Liver (tissue), 9 donors: ENCODE measurements around the gene BIRC6. TPM values are rescaled to one million over a fixed set of nuclear protein-coding genes. Genes with fewer than 3 reads are reported as not detected.

Experiments
- DNase-seq: peaks from one replicate; pipeline ENCODE4 v3.0.0-alpha.2; 2017; ENCODE audit warnings: low spot score
- H3K27ac ChIP-seq, 2 donors: one replicate each; pipeline ENCODE4 v1.7.0; 2013; ENCODE audit warnings: inconsistent platforms in 2 of 2, low read length in 2 of 2, control low read depth in 1 of 2, low read depth in 1 of 2, mild to moderate bottlenecking in 1 of 2
- H3K27me3 ChIP-seq, 4 donors: one replicate each; pipeline versions ENCODE4 v1.6.1 to v1.7.0; 2013; ENCODE audit warnings: low read length in 3 of 4, inconsistent platforms in 1 of 4, mild to moderate bottlenecking in 1 of 4, moderate library complexity in 1 of 4; ENCODE audit not compliant: control insufficient read depth in 4 of 4, insufficient read depth in 4 of 4
- H3K36me3 ChIP-seq, 4 donors: one replicate each; pipeline versions ENCODE4 v1.6.1 to v1.7.0; 2013; ENCODE audit warnings: low read length in 3 of 4, mild to moderate bottlenecking in 3 of 4, low read depth in 1 of 4, moderate library complexity in 1 of 4; ENCODE audit not compliant: control insufficient read depth in 4 of 4, insufficient read depth in 3 of 4
- H3K4me1 ChIP-seq, 4 donors: one replicate each; pipeline versions ENCODE4 v1.6.1 to v1.7.0; 2013; ENCODE audit warnings: low read length in 3 of 4, mild to moderate bottlenecking in 3 of 4, moderate library complexity in 1 of 4; ENCODE audit not compliant: control insufficient read depth in 4 of 4, insufficient read depth in 4 of 4
- H3K4me3 ChIP-seq, 3 donors: one replicate each; pipeline versions ENCODE4 v1.6.1 to v1.7.0; 2013; ENCODE audit warnings: low read length in 3 of 3, control low read depth in 1 of 3, low read depth in 1 of 3, mild to moderate bottlenecking in 1 of 3
- H3K9ac ChIP-seq, 2 donors: one replicate each; pipeline ENCODE4 v1.7.0; 2013; ENCODE audit warnings: low read length in 2 of 2, mild to moderate bottlenecking in 2 of 2, moderate library complexity in 2 of 2, control low read depth in 1 of 2, low read depth in 1 of 2
- H3K9me3 ChIP-seq, 4 donors: one replicate each; pipeline versions ENCODE4 v1.6.1 to v1.7.0; 2013; ENCODE audit warnings: low read length in 3 of 4; ENCODE audit not compliant: control insufficient read depth in 4 of 4
- ATF3 ChIP-seq: IDR thresholded peaks from 2 replicates; pipeline ENCODE4 v1.6.1; 2016; ENCODE audit warnings: antibody characterized with exemption
- CTCF ChIP-seq: fragments of 150-350 bp; IDR thresholded peaks from 2 replicates; pipeline ENCODE4 v1.5.1; 2017; ENCODE audit warnings: improper control_type of control experiment, low read depth, low read length; ENCODE audit not compliant: missing input control
- EGR1 ChIP-seq, 2 donors: IDR thresholded peaks; 2 replicates each; pipeline ENCODE4 v1.6.1; 2016 to 2018; ENCODE audit warnings: antibody characterized with exemption in 2 of 2, low read depth in 2 of 2
- FOXA1 ChIP-seq: IDR thresholded peaks from 2 replicates; pipeline ENCODE4 v1.6.1; 2016; ENCODE audit warnings: antibody characterized with exemption
- GABPA ChIP-seq, 2 donors: IDR thresholded peaks in 1 of 2; conservative IDR thresholded peaks in 1 of 2; 2 replicates each; pipeline ENCODE4 v1.6.1; 2016; ENCODE audit warnings: antibody characterized with exemption in 2 of 2, mild to moderate bottlenecking in 1 of 2, moderate library complexity in 1 of 2
- HNF4A ChIP-seq, 2 donors: conservative IDR thresholded peaks; 2 replicates each; pipeline ENCODE4 v1.6.1; 2016; ENCODE audit warnings: antibody characterized with exemption in 2 of 2, mild to moderate bottlenecking in 2 of 2
- JUND ChIP-seq, 2 donors: IDR thresholded peaks; 2 replicates each; pipeline ENCODE4 v1.6.1; 2016; ENCODE audit warnings: antibody characterized with exemption in 2 of 2
- MAX ChIP-seq: IDR thresholded peaks from 2 replicates; pipeline ENCODE4 v1.6.1; 2016; ENCODE audit warnings: antibody characterized with exemption
- RXRA ChIP-seq, 2 donors: IDR thresholded peaks; 2 replicates each; pipeline ENCODE4 v1.6.1; 2017 to 2018; ENCODE audit warnings: antibody characterized with exemption in 2 of 2, mild to moderate bottlenecking in 1 of 2
- SP1 ChIP-seq: IDR thresholded peaks from 2 replicates; pipeline ENCODE4 v1.6.1; 2018; ENCODE audit warnings: antibody characterized with exemption, mild to moderate bottlenecking
- TAF1 ChIP-seq: conservative IDR thresholded peaks from 2 replicates; pipeline ENCODE4 v1.6.1; 2016; ENCODE audit warnings: antibody characterized with exemption, mild to moderate bottlenecking
- YY1 ChIP-seq: IDR thresholded peaks from 2 replicates; pipeline ENCODE4 v1.6.1; 2016; ENCODE audit warnings: antibody characterized with exemption, mild to moderate bottlenecking
- ZBTB33 ChIP-seq: IDR thresholded peaks from 2 replicates; pipeline ENCODE4 v1.6.1; 2016; ENCODE audit warnings: antibody characterized with exemption
- WGBS: extraction: QIAGEN DNeasy Blood & Tissue Kit; methylation state at CpG from one replicate; pipeline ENCODE4 v1.1.7; 2013; 5-methylcytosine and 5-hydroxymethylcytosine counted together
- polyA plus RNA-seq, 2 donors: library from polyadenylated mRNA; stranded (reverse) in 1 of 2; unstranded in 1 of 2; fragments of 200-250 nt in 1 of 2; fragments of >200 nt in 1 of 2; fragmentation: Nextera tagmentation in 1 of 2; extraction: Ambion mirVana in 1 of 2; gene quantifications; one replicate each; pipeline versions ENCODE4 v1.2.1 to v1.2.3, GENCODE V29; 2013 to 2015
- total RNA-seq, 2 donors: library from RNA; depleted of rRNA; stranded (reverse); fragments of >200 nt; gene quantifications; one replicate each; pipeline ENCODE4 v1.2.3, GENCODE V29; 2014
- TF ChIP-seq, protein P1 (sequence below): IDR thresholded peaks from 2 replicates; pipeline ENCODE4 v1.6.1; 2016; ENCODE audit warnings: antibody characterized with exemption, mild to moderate bottlenecking
- donor health status: healthy.
- donor health status: healthy.
- donor health status: healthy.
- donor health status: healthy.
- donor health status: healthy.

BIRC6 gene
- total and polyA plus RNA-seq, 4 donors, result 11.1 to 171 (median 45.2) TPM

- Histone ChIP-seq H3K27ac (no peak overlapping the region), H3K4me3 (no peak overlapping the region), H3K4me1 (peaks cover 0 to 3% (median 1%) of the 10 kb centered on the region in 4 donors), H3K9ac (no peak overlapping the region), H3K27me3 (no peaks in the 10 kb centered on the region), H3K9me3 (no peaks in the 10 kb centered on the region), H3K36me3 (peaks cover 0 to 31% (median 19%) of the 10 kb centered on the region in 4 donors)
- 67% methylated on average over 5 of the region's 5 CpGs for WGBS
- TF ChIP-seq HNF4A (conservative IDR thresholded peaks at IDR 0.05) (peak; percentile 22 to 25), MAX (no peak)
- no peak for DNase-seq
Observed at GRCh38 chr2:32403782-32404181, 47.0 kb downstream of the BIRC6 start.

- H3K27me3 ChIP-seq, result no peaks in the 10 kb centered on the region
- no peak overlapping the region for H3K4me3 ChIP-seq
- H3K9me3 ChIP-seq, result no peaks in the 10 kb centered on the region
- WGBS, result 96% methylated on average over 3 of the region's 3 CpGs
- H3K9ac ChIP-seq, result no peak overlapping the region
- peaks cover 0 to 3% (median 1%) of the 10 kb centered on the region in 4 donors for H3K4me1 ChIP-seq
- no peak for DNase-seq
- peaks cover 0 to 31% (median 17%) of the 10 kb centered on the region in 4 donors for H3K36me3 ChIP-seq
- TF ChIP-seq, protein P1, sequence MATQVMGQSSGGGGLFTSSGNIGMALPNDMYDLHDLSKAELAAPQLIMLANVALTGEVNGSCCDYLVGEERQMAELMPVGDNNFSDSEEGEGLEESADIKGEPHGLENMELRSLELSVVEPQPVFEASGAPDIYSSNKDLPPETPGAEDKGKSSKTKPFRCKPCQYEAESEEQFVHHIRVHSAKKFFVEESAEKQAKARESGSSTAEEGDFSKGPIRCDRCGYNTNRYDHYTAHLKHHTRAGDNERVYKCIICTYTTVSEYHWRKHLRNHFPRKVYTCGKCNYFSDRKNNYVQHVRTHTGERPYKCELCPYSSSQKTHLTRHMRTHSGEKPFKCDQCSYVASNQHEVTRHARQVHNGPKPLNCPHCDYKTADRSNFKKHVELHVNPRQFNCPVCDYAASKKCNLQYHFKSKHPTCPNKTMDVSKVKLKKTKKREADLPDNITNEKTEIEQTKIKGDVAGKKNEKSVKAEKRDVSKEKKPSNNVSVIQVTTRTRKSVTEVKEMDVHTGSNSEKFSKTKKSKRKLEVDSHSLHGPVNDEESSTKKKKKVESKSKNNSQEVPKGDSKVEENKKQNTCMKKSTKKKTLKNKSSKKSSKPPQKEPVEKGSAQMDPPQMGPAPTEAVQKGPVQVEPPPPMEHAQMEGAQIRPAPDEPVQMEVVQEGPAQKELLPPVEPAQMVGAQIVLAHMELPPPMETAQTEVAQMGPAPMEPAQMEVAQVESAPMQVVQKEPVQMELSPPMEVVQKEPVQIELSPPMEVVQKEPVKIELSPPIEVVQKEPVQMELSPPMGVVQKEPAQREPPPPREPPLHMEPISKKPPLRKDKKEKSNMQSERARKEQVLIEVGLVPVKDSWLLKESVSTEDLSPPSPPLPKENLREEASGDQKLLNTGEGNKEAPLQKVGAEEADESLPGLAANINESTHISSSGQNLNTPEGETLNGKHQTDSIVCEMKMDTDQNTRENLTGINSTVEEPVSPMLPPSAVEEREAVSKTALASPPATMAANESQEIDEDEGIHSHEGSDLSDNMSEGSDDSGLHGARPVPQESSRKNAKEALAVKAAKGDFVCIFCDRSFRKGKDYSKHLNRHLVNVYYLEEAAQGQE, result no peak
- TF ChIP-seq SP1 (no peak), FOXA1 (no peak), RXRA (IDR thresholded peaks at IDR 0.05) (no peak), MAX (no peak), EGR1 (IDR thresholded peaks at IDR 0.05; ENCODE audit: low read depth in 2 of 2) (no peak), TAF1 (no peak), HNF4A (conservative IDR thresholded peaks at IDR 0.05) (no peak), CTCF (no peak), JUND (IDR thresholded peaks at IDR 0.05) (no peak), GABPA (IDR thresholded peaks at IDR 0.05 in 1 of 2, conservative IDR thresholded peaks at IDR 0.05 in 1 of 2) (no peak), YY1 (no peak), ATF3 (no peak), ZBTB33 (no peak)
- no peak overlapping the region for H3K27ac ChIP-seq
Observed at GRCh38 chr2:32404691-32405090, 47.9 kb downstream of the BIRC6 start.
